ENCODE results near the gene PTPRK.

PTPRK gene

DNA sequence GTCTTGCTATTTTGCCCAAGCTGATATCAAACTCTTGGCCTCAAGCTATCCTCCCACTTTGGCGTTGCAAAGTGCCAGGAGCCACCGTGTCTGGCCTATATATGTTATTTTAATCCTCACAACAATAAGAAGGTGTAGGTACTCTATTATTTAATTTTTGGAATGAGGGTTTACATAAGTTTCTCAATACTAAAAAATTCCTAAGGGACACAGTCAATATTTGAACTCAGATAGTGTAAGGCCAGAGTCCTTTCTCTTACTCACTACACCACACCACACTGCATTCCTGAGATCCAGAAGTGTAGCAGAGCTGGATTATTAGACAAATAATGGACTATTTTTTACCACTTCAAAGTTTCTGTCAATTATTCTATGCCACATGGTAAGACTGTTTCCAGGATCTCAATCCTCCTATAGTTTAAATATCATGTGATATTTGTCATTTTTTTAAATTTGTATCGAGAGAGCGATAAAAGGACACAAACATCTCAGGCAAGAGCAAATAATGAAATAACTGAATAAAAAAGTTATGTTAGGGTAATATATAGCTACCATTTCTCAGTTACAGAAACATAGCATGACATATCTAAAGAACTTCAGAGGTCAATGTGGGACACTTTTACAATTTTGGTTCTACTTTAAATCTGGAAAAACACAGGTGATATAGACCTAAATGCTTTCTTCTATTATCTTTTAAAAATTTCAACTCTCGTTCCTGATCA lies 457.4 kb downstream of the PTPRK start:
- DNase-seq, result no peak

DNA sequence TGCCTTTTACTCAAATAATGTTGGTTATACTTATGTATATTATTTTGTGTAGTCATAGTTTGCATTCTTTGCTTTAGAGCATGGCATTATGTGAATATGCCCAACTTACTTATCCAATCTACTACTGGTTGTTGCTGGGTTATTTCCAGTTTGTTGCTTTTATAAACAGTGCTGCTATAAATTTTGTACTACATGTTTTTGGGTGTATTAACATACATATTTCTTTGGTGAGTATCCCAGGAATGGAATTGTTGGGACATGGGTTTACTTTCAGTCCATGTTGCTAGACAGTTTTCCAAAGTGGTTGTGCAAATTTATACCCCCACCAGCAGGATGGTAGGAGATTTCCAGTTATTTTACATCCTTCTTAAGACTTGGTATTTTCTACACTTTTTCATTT lies 462.5 kb downstream of the PTPRK start:
- no peak for DNase-seq

DNA sequence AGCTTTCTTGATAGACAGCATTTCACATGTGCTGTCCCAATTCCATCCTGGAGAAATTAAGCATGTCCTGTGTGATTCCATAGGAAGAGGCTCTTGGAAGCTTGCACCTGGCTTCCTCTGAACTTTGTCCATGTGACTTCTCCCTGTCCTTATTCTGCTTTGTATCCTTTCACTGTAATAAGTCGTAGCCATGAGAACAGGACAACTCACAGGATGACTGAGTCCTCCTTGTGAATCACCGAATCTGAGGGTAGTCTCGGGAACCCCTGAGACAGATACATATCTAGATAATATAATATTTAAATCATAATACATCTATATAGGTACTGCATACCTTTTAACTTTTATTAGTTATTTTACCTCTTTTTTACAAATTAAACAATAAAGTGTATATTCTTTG lies 462.9 kb downstream of the PTPRK start:
- DNase-seq, result no peak

DNA sequence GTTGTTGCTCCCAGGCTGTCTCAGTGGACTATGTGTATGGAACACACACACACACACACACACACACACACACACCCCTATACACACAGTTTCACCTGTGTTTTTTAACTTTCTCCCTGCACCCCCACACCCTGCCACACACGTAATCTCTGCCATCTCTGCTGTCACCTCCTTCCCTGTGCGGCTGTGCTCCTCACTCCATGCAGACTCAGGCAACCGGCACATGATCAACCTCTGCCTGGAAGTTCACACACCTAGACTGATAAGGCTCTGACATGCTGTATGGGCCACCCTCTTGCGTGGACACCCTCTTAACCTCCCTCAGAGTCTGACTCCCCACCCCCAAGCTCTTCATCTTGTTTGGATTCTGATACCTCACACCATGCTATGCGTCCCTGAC lies 467.3 kb downstream of the PTPRK start:
- no peak for DNase-seq

DNA sequence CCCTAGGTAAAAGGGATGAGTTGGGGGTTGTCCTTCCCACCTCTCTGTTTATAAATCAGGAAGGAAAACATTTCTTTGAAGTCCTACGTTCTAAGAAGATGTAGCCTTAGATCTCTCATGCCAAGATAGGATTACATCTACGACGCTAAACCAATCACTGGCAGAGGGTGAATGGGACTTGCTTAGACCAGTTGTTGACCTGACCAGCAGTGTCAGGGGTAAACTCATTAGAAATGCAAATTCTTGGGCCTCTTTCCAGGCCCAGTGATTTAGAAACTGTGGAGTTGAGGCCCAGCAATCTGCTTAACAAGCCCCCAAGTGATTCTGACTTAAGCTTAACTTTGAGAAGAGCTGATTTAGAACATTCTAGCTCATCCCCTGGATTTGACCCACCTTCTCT lies 472.4 kb downstream of the PTPRK start:
- DNase-seq, result no peak

DNA sequence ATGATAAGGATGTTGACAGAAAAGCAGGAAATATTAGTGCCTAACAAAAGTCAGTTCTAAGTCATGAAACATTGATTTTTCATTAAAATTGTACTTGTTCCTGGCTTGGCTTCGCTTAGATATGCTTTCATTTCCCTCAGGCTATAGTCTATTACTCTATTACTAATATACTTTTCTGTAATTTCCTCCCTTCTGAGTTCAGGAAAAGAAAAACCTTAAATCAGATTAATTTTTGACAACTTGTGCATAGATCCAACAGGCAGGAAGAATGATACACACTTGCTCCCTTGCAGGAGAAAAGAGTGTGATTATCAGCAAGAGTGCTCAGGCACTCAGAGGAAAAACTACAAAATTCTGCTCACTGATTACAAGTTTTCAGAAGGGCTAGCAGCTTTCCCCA lies 474.4 kb downstream of the PTPRK start:
- DNase-seq, result no peak

DNA sequence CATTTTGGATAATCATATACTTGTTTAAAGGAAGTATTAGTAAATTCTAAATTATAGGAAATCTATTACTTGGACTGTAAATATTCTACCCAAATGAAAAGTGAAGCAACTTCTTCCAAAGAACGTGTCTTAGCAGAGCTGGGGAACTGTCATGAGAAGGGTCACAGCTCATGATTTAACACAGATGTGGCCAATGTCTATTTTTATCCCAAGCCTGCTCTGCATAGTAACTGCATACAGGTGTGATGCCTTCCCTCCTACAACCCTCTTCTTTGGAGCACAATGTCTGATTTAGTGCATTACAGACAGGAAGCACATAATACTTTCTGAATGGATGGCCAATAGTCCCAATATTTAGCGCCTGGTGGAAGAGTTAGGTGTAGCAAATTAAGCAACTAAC lies 480.9 kb downstream of the PTPRK start:
- DNase-seq, result no peak

DNA sequence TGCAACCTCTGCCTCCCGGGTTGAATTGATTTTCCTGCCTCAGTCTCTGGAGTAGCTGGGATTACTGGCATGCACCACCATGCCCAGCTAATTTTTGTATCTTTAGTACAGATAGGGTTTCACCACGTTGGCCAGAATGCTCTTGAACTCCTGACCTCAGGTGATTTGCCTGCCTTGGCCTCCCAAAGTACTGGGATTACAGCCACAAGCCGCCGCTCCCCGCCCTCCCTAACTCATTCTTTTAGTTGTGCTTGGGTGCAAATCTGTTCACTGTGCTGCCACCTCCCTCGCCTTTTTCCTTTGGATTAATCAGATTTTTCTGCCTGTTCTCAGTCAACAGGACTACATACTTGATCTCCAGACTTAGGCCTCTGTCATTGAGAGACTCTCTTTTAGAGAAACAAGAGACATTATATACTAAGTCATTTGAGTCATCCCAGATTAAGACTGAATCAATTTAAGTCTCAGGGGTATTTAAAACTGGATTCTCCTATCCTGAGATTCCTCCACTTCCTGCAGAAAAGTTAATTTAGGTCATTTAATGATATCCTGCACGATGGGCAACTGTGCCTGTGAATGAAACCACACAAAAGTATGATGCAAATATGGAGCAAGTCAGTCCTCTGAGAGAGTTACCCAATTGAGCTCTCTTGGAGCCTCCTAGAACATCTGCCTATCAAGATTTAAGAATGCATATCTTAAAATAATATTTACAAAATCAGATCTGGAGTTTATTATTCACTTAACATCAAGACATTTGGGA lies 483.4 kb downstream of the PTPRK start:
- DNase-seq, result no peak

DNA sequence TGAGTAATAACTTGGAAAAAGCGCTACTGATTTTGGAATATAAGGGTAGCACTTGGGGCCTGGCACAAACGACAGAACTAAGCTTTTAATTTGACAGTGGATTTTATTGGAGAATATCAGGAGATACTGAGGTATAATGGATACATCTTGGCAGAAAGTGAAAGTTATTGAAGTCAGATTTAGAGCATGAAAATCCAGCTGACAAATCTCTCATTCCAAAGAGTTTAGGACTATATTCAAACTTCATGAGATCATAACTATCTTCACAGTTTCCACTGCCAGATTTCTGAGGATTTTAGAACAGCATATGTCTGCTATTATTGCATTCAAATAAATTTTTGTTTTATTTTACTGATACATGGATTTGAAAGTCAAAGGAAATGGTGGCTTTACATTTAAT lies 487.2 kb downstream of the PTPRK start:
- DNase-seq, result no peak

DNA sequence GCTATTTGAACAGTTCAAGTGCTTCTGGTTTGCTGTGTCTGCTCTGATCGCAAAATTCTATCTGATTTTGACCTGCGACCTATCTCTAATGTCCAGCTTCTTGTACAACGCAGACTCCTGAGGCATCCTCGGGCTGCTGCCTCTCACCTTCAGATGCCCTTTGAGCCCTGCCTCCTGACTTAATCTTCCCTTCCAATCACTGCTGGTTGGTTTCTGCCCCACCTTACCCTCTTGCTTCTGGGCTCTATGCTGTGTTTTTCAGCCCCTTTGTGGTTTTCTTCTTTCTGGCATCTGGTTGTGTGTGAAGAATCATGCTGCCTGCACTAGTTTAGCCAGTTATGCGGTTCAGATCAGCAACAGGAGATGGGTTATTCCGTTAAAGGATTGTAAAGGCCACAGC lies 488.4 kb downstream of the PTPRK start:
- no peak for DNase-seq

DNA sequence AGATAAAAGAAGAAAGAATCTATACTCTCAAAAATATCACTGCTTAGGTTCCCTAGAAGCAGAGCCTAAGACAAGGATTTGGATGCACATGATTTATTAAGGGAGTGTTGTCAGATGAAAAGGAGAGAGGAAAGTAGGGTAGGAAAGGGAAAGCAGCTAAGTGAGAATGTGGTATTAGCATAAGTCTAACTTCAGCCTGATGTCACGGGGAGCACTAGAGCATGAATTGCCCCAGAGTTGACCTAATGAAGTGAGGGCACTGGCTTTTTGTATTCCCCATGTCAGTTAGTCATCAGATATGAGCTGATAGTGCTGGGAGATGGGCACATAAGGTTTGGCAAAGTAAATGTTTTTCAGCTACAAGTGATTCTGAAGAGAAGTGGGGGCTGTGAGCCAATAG lies 490.6 kb downstream of the PTPRK start:
- DNase-seq, result no peak

DNA sequence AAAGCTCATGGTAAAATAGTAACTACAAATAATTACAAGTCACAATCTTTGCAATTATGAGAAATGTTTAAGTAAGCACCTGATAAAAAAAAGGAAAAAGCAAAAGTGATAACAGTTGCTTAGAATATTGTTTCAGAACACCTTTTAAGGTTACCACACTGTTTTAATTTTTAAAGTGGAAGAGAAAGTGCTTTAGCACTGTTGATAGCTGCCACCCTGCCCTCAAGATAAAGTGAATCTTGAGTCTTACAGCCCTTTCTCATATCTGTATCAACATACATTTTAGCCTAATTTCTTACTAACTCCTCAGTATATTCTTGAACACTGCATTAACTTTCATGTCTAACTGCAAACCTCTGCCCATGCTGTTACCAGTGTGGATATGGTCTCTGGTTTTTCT lies 492.2 kb downstream of the PTPRK start:
- DNase-seq, result no peak

DNA sequence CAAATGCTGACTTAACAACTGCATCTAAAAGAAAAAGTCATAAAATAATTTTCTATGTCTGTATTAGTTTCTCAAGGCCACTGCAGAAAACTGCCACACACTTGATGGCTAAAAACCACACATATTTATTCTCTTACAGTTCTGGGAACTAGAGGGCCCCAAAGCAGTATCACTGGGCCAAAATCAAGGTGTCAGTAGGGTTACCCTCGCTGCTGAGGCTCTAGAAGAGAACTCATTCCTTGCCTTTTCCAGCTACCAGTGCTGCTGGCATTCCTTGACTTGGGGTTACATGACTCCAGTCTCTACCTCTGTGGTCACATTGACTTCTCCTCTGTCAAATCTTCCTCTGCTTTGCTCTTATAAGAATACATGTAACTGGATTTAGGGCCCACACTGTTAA lies 494.9 kb downstream of the PTPRK start:
- DNase-seq, result no peak

DNA sequence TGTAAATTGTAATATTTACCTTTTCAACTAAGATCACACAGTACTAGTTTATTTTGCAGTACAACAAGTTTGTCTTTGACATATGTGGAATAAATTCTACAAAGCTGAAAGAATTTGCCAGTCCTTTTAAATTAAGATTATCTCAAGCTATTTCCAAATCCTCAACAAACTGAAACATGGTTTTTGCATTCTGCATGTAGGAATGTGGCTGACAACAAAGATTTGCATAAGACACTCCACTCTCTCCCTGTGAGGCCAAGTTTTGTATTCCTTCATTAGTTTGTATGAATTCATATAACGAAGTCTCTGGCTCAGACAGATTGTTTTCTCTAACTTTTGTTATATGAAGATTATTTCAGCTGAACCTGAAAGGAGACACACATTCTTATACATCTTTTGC lies 495.4 kb downstream of the PTPRK start:
- DNase-seq, result no peak

DNA sequence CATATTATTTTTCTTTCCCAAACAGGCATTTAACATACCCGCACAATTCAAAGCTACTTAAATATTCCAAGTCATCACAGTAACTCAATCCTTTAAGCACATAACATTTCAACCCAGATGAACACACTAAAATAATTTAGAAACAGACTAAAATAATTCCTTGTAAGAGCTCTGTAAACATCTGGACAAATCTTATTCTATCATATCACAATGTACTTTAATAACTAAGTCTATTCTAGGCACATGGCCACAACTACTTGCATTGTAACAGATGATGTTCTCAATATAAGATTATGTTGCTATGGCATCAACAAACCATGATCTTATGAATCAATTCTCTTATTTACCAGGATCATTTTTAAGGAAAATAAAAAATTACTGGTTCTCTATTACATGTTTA lies 496.4 kb downstream of the PTPRK start:
- DNase-seq, result no peak

DNA sequence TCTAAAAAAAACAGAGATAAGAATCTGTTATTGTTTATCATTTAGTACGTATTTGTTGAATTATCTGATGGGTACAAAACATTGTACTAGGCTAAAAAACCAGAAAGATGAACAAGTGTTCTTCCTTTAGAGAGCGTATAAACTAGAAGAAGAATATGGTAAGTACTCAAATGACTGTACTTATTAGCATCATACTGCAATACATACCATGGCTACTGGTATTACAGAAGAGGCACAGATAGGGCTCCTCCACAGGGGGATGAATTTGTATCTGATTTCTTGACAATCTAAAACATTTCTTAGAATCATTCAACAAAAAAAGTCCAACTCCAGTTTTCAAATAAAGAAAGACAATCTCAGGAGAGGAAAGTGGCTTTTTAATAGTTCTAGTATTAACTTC lies 501.6 kb downstream of the PTPRK start:
- no peak for DNase-seq

DNA sequence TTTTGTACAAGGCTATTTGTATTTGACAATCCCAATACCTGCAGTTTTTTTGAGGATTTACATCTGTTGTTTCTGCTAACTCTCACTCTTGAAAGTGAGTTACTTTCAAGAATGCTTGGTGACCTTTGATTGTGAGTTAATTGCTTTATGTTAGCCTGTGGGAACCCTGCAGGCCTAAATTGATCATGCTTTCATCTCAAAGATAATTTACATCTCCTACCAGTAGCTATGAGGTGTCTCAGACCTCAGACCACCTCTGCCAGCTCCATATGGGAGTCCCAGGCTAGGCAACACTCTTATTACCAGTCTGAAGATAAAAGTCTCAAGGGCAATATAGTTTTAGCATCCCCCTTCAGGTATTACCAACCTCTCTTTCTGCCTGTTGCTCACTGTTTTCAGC lies 503.1 kb downstream of the PTPRK start:
- DNase-seq, result no peak

DNA sequence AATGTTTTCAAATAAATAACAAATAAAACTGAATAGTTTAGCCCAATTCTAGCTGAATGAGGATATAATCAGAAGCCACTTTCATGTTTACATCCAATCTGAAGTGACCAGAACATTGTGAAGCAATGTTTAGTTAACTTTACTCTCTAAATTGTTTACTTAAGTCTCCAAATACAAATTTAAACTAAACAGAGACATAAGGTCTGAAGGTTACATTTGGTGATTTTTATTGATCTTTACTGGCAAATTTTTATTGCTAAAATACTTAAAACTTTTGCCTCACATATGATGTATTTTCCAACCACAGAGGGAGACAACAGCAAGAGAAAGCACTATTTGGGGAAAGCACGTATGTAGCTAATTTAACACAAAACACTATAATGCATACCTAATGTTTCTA lies 512.7 kb downstream of the PTPRK start:
- DNase-seq, result no peak

DNA sequence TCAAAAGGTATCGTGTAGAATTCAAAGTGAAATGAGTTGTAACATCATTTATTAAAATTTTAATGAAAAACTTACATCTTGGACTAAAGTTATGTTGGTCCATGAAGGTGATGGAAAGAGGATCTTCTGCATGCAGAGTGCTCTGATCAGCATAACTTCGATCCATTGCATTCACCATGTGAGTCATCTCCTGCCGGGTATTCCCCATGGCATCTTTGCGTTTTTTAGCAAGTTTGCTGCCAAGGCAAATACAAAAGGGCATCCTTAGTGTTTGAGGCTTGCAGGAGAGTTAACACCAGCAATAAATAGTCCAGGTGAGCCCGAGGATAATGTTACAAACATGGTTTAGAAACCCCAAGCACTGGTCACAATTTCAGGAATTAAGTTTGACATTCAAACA lies 515.4 kb downstream of the PTPRK start:
- DNase-seq, result no peak

DNA sequence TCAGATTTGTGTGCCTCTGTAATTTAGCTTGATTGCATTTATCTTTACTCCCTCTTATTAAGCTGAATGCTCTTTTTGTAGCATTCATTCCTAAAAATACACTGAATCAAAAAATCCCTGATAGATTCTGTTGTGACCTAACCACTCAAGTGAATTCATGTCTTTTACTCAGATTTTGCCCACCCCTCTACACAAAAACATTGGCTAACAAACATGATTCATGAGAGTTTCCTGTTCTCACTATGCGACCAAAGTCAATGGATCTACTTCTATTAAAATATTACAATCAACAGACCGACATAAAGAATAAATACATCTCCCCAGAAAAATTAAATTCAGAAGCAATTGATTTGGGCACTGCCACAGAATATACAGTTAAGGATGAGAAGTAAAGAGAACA lies 520.0 kb downstream of the PTPRK start:
- no peak for DNase-seq

DNA sequence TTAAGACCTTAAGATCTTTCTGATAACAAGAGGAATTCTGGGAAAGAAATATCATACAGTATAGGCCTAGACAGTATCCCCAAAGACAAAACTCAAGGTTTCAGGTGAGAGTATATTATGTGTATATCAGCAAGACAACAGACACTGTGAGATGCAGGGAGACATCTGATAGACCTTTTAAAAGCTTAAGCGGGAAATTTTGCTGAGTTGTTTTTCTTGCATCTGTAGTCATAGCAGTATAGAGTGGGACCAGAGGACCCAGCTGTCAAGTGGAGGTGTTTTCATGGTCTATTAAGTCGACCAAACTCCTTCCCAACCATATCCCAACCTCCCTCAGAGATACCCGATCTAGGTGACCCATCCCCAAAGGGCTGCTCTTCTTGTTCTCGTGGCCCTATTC lies 521.4 kb downstream of the PTPRK start:
- no peak for DNase-seq

DNA sequence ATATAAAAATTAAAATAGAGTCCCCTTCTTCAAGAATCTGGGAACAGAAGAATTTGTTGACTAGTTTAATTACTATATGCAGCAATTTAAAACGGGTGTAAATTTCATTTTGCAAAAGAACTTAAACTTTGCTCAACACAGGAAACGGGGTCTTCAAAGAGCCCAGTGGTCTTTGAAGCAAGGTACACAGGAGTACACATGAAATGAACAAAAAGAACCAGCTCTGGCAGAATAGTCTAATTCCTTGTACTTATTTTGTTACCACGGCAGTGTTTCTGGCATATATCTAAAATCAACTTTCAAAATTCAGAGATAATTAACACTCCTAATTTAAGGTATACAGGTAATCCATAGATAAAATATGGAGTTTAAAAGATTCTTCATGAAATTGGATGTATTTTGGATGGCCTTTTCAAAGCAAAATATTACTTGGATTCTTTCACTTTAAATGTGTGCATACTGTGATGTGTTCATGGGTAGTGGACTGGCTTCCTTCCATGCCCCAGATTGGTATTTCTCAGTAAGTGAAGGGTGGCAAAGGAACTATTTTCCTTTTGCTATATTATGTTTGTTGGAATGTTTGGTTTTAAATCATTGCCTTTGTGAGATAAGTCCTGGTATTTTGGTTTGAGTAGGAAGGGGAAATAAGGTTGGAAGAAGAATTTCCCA lies 522.8 kb downstream of the PTPRK start:
- DNase-seq, result no peak

DNA sequence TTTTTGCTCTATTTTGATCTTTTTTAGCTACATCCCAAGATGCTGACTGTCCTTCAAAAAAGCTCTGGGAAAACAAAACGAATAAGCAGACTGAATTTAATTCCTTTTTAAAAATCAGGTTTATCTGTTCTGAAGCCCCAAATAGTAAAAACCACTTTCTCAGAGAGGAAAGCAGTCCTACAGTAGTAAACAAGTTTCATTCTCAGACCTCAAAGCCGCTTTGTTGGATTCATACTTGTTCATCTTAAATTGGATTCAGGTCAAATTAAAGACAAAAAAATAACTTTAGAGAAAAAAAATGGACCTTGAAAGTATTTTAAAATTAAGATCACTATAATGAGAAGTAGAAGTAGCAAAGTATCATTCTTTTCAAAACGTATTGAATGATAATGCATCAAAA lies 523.5 kb downstream of the PTPRK start:
- no peak for DNase-seq

DNA sequence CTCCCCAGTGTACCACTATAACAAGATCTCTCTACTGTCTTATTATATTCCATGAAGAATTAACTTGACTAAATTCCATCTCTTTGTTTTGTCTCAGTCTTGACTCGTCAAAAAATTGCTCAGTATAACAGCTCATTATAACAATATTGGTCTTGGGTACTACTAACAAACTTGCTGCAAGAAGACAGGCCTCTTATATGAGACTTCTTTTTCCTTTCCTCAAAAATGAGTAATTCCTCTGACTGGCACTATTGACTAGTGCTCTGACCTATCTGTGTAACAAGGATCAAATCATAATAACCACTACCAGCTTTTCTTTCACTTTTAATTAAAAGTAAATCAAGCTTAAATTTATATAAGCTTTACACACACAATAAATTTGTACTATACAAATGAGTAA lies 528.3 kb downstream of the PTPRK start:
- no peak for DNase-seq

All from T-helper 9 cell (primary cell).